GM12873 (cell line): ENCODE measurements around the gene MCOLN1.

Experiments used
- CTCF ChIP-seq: IDR thresholded peaks from 2 replicates; pipeline ENCODE4 v1.5.1; 2012; ENCODE audit warnings: low read depth, mild to moderate bottlenecking, moderate library complexity, low read length, control low read depth; ENCODE audit not compliant: insufficient read depth; ENCODE audit errors: missing control alignments

The MCOLN1 gene

GRCh38 chr19:7558667-7559066 lies 36.2 kb downstream of the MCOLN1 start:
- TF ChIP-seq CTCF: no peak

- no peak for TF ChIP-seq CTCF
Observed at GRCh38 chr19:7559102-7559501, 36.7 kb downstream of the MCOLN1 start.

- no peak for TF ChIP-seq CTCF
Observed at GRCh38 chr19:7560255-7560654, 37.8 kb downstream of the MCOLN1 start.

GRCh38 chr19:7561325-7561724 lies 38.9 kb downstream of the MCOLN1 start:
- no peak for TF ChIP-seq CTCF

GRCh38 chr19:7562646-7563393 lies 40.4 kb downstream of the MCOLN1 start:
- no peak for TF ChIP-seq CTCF

- no peak for TF ChIP-seq CTCF
Observed at GRCh38 chr19:7564866-7565265, 42.4 kb downstream of the MCOLN1 start.

- TF ChIP-seq CTCF: no peak
Observed at GRCh38 chr19:7565332-7565731, 42.9 kb downstream of the MCOLN1 start.
